ENCODE measurements around the gene ENTPD2. TPM values are rescaled to one million over a fixed set of nuclear protein-coding genes. Genes with fewer than 3 reads are reported as not detected.

Gene ENTPD2
- polyA plus RNA-seq, 1 experiment, result not detected

DNA sequence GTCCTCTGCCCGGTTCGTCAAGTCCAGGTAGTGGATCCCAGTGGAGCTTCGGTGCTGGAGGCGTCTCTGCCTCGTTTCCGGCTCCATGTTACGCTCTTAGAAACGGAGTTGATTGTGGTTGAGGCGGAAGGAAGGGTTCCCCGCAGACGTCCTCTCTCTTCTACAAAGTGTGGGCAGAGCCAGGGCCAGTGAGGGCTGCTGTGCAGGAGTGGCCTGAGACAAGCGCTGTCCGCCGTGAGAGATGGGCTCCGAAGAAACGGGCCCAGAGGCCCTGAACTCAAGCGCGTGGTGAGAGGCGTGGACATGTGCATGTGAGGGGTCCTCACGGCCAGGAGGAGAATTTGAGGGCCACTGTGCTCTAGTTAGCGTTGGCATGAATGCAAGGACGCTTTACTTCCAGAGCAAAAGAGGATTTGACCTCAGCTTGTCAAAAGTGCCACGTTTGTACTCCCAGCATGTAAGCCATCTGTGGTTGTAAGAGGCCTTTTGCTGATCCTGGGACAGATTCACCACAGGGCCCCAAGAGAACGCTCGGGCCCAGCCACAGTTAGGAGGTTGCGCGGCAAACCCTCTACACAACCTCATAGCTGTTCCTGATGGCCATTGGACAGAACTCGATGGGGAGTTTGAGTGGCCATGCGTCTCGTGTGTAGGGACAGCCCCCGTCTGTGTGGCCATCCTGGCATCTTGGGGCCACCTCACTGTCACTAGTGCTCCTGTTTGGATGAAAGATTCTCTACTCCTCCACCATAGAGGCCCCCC, 43.1 kb upstream of the ENTPD2 start:
- POLR2A ChIA-PET, result no interaction called here

DNA sequence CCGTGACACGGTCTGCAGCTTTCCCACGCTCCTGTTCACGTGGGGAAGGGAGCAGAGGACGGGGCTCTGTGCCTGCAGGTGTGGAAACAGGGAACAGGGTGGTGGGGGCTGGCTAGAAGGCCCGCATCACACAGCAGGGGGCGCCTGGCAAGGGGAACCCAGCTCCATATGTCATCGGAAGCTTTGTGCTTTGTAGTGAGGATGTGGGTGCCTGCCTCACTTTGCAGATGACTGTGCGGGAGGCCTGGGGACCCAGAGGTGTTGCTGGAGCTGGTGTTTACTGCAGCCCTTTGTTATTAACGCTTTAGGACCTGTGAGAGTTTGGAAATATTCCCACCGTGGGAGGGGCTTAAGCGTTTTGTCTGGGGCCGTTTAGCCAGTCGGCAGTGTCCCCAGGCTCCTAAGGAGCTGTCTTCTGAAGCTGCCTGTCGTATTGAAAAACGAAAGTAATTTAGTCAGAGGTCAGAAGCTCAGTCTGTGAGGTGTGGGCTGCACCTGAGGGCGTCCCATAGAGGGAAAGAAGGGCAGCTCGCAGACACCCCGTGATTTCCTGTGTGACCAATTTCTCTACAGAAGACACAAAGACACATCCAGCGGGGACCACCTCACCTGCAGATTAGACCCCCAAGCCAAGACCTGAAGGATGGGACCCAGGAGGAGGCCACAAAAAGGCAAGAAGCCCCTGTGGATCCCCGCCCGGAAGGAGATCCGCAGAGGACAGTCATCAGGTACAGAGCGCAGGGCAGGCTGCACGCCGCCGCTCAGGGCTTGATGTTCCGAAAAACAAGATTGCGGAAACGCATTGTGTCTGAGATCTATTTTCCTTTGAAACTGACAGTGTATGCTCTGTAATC, 42.0 kb upstream of the ENTPD2 start:
- Histone ChIP-seq H3K27ac (ENCODE audit: low read depth, low read length) (no peak overlapping the region), H3K9me3 (ENCODE audit: control insufficient read depth, insufficient read depth, low read length) (no peaks in the 10 kb centered on the region; the same call in 1 of the 2 replicates), H3K27me3 (ENCODE audit: control insufficient read depth, insufficient read depth, low read length) (no peaks in the 10 kb centered on the region), H3K4me3 (ENCODE audit: low read depth, low read length) (no peak overlapping the region)
- TF ChIP-seq, protein P1, sequence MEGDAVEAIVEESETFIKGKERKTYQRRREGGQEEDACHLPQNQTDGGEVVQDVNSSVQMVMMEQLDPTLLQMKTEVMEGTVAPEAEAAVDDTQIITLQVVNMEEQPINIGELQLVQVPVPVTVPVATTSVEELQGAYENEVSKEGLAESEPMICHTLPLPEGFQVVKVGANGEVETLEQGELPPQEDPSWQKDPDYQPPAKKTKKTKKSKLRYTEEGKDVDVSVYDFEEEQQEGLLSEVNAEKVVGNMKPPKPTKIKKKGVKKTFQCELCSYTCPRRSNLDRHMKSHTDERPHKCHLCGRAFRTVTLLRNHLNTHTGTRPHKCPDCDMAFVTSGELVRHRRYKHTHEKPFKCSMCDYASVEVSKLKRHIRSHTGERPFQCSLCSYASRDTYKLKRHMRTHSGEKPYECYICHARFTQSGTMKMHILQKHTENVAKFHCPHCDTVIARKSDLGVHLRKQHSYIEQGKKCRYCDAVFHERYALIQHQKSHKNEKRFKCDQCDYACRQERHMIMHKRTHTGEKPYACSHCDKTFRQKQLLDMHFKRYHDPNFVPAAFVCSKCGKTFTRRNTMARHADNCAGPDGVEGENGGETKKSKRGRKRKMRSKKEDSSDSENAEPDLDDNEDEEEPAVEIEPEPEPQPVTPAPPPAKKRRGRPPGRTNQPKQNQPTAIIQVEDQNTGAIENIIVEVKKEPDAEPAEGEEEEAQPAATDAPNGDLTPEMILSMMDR (IDR thresholded peaks at IDR 0.05; ENCODE audit: low read depth, low read length), result peak; percentile 18; the same call in 1 of the 2 replicates
- ChIA-PET POLR2A (interaction anchor here (1.2 kb wide), 1 partner anchor 9 kb away, joined by 5 read pairs; the partner anchor contains the start of gene MAN1B1), CTCF (no interaction called here)
- DNase-seq (ENCODE audit: low read depth, low spot score), result no peak

More for the DNA sequence above, 43.1 kb upstream of the ENTPD2 start:
- Histone ChIP-seq H3K4me3 (ENCODE audit: low read depth, low read length) (no peak overlapping the region), H3K9me3 (ENCODE audit: control insufficient read depth, insufficient read depth, low read length) (peaks cover 7% of the 10 kb centered on the region), H3K27me3 (ENCODE audit: control insufficient read depth, insufficient read depth, low read length) (no peaks in the 10 kb centered on the region), H3K27ac (ENCODE audit: low read depth, low read length) (no peak overlapping the region)
- TF ChIP-seq, protein P1 (IDR thresholded peaks at IDR 0.05; ENCODE audit: low read depth, low read length), result no peak
- no peak for DNase-seq (ENCODE audit: low read depth, low spot score)
- CTCF ChIA-PET, result no interaction called here

DNA sequence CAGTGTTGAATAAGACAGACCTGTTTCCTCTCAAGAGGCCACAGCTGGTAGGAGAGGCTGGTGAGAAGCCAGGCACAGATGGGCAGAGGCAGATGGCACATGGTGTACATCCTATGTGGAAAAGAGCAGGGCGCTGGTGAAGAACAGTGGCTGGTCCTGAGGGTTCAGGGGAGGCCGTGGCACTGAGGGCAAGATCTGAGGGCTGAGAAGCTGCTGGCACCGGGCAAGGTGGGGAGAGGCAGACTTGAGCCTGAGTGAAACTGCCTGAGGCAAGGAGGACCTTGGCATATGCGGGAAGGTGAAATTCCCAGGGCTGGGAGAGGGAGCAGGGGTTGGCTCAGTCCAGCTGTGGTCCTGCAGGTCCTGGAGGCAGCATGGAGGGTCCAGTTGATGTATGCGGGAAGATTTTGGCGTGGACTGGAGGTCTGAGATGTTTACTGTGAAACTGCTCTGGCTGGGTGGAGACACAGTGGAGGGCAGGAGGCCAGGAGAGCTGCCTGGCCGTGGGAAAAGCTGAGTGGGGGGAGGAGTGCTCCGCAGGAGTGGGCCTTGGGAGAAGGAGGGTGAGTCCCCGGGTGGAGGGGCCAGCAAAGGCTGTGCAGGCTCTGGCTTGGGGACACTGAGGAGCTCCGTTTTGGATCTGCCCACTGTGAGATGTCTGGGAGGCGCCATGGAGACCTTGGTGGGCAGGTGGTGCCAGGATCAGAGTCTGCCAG, 35.5 kb upstream of the ENTPD2 start:
- Histone ChIP-seq H3K27ac (ENCODE audit: low read depth, low read length) (no peak overlapping the region), H3K9me3 (ENCODE audit: control insufficient read depth, insufficient read depth, low read length) (no peaks in the 10 kb centered on the region), H3K4me3 (ENCODE audit: low read depth, low read length) (no peak overlapping the region), H3K27me3 (ENCODE audit: control insufficient read depth, insufficient read depth, low read length) (no peaks in the 10 kb centered on the region)
- CTCF ChIA-PET, result no interaction called here
- TF ChIP-seq, protein P1 (IDR thresholded peaks at IDR 0.05; ENCODE audit: low read depth, low read length), result no peak
- DNase-seq (ENCODE audit: low read depth, low spot score), result no peak
- POLR2A ChIA-PET, result no interaction called here

DNA sequence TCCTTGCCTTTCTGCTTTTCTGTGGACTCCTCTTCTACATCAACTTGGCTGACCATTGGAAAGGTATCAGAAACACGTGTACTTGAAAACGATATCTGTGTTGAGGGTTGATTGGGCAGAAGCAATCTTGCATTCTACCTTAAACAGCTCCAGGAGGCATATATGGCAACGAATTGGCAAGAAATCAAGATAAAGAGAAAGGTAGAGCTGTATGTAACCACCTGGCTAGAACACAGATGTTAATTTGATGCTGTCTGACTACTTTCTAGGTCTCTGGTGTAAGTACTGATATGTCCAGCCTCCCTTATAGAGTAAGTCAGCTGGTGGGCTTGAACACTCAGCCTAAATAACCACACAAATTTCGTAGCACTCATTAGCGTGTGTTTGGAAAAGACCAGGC, 34.3 kb upstream of the ENTPD2 start:
- TF ChIP-seq, protein P1 (IDR thresholded peaks at IDR 0.05; ENCODE audit: low read depth, low read length), result no peak
- DNase-seq (ENCODE audit: low read depth, low spot score), result no peak
- no peak overlapping the region for H3K27ac ChIP-seq (ENCODE audit: low read depth, low read length)
- POLR2A ChIA-PET, result interaction anchor here (2.1 kb wide), 1 partner anchor 100 kb away, joined by 12 read pairs; the partner anchor contains the start of genes ANAPC2 and SSNA1
- H3K9me3 ChIP-seq (ENCODE audit: control insufficient read depth, insufficient read depth, low read length), result no peaks in the 10 kb centered on the region
- no peaks in the 10 kb centered on the region for H3K27me3 ChIP-seq (ENCODE audit: control insufficient read depth, insufficient read depth, low read length)
- no peak overlapping the region for H3K4me3 ChIP-seq (ENCODE audit: low read depth, low read length)
- CTCF ChIA-PET, result interaction anchor here (0.7 kb wide), 1 partner anchor 149 kb away, joined by 3 read pairs; no protein-coding TSS in a partner anchor

All from AG04450 (cell line).